Mesodermal cell (in vitro differentiated cells): ENCODE measurements around the gene TDRD9.

Source experiments
- H3K27ac ChIP-seq: 2 replicates; pipeline ENCODE4 v1.7.0; 2013; ENCODE audit warnings: mild to moderate bottlenecking, low read depth, low read length, moderate library complexity; ENCODE audit not compliant: severe bottlenecking
- H3K36me3 ChIP-seq: 2 replicates; pipeline ENCODE4 v1.7.1; 2013; ENCODE audit warnings: mild to moderate bottlenecking, low read length, moderate library complexity; ENCODE audit not compliant: control insufficient read depth, insufficient read depth
- H3K4me1 ChIP-seq: one replicate; pipeline ENCODE4 v1.7.1; 2013; ENCODE audit warnings: mild to moderate bottlenecking, low read length; ENCODE audit not compliant: insufficient read depth, control insufficient read depth, poor library complexity, severe bottlenecking
- H3K4me3 ChIP-seq: 2 replicates; pipeline ENCODE4 v1.7.0; 2013; ENCODE audit warnings: low read length, control low read depth, mild to moderate bottlenecking; ENCODE audit not compliant: insufficient read depth, poor library complexity, severe bottlenecking; ENCODE audit errors: extremely low read depth
- H3K9me3 ChIP-seq: 2 replicates; pipeline ENCODE4 v1.7.1; 2013; ENCODE audit warnings: mild to moderate bottlenecking, low read length, moderate library complexity; ENCODE audit not compliant: control insufficient read depth
- WGBS, 2 experiments: methylation state at CpG; one replicate each; pipeline ENCODE4 v1.1.5; 2013; ENCODE audit warnings: missing lambda C conversion rate in 2 of 2; ENCODE audit not compliant: insufficient coverage in 2 of 2; 5-methylcytosine and 5-hydroxymethylcytosine counted together

TDRD9 gene

DNA sequence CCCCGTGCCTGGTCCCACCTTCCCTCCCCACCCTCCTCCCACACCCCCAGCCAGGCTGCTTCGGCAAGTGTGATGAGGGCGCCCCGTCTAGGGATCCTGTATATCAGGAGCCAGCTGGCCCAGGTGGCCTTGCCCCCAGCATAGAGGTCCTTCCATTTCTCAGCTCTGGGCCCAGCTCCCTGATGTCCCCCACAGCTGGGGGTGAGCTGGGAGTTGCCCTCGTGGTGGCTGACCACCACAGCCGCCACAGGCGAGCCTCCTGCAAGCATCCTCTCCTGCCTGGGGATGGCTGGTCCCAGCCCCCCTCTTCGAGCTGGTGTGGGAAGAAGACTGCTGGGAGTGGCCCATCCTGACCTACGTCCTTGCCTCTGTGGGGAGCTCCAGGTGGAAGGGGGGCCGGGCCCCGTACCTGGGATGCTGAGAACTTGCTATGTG, 164.7 kb downstream of the TDRD9 start:
- 86 to 93% methylated on average over 2 to 9 of the region's 11 CpGs for WGBS, 2 experiments
- Histone ChIP-seq H3K4me1 (no peaks in the 10 kb centered on the region), H3K27ac (no peak overlapping the region), H3K9me3 (no peaks in the 10 kb centered on the region), H3K4me3 (no peak overlapping the region), H3K36me3 (no peaks in the 10 kb centered on the region)

DNA sequence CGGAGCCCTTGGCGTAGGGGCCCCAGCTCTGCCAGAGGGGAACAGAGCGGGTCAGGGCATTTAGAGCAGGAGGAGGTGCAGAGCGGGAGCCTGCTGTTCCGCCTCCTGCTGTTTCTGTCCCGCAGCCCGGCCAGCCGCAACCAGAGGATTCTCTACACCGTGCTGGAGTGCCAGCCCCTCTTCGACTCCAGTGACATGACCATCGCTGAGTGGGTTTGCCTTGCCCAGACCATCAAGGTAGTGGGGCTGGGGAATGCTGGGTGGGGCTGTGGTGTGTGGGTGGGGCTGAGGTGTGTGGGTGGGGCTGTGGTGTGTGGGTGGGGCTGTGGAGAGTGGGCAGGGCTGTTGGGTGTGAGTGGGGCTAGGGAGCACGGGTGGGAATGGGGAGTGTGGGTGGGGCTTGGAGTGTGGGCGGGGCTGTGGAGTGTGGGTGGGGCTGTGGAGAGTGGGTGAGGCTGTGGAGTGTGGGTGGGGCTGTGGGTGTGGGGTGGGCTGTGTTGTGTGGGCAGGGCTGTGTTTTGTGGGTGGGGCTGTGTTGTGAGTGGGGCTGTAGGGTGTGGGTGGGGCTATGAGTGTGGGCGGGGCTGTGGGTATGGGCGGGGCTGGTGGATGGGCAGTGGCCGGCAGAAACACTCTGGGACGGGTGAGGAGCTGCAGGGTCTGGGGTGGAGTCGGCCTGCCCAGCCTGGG, 165.3 kb downstream of the TDRD9 start:
- Histone ChIP-seq H3K27ac (no peak overlapping the region), H3K4me3 (no peak overlapping the region), H3K4me1 (no peaks in the 10 kb centered on the region), H3K36me3 (no peaks in the 10 kb centered on the region), H3K9me3 (no peaks in the 10 kb centered on the region)
- WGBS, 2 experiments = 80 to 83% methylated on average over 14 to 15 of the region's 18 CpGs

- no peaks in the 10 kb centered on the region for H3K36me3 ChIP-seq
- H3K4me1 ChIP-seq = no peaks in the 10 kb centered on the region
- H3K9me3 ChIP-seq = no peaks in the 10 kb centered on the region
- no peak overlapping the region for H3K27ac ChIP-seq
- 70 to 71% methylated on average over 17 to 18 of the region's 20 CpGs for WGBS, 2 experiments
- H3K4me3 ChIP-seq = no peak overlapping the region
These were observed 165.9 kb downstream of the TDRD9 start for GRCh38 chr14:104094056-104094708.

DNA sequence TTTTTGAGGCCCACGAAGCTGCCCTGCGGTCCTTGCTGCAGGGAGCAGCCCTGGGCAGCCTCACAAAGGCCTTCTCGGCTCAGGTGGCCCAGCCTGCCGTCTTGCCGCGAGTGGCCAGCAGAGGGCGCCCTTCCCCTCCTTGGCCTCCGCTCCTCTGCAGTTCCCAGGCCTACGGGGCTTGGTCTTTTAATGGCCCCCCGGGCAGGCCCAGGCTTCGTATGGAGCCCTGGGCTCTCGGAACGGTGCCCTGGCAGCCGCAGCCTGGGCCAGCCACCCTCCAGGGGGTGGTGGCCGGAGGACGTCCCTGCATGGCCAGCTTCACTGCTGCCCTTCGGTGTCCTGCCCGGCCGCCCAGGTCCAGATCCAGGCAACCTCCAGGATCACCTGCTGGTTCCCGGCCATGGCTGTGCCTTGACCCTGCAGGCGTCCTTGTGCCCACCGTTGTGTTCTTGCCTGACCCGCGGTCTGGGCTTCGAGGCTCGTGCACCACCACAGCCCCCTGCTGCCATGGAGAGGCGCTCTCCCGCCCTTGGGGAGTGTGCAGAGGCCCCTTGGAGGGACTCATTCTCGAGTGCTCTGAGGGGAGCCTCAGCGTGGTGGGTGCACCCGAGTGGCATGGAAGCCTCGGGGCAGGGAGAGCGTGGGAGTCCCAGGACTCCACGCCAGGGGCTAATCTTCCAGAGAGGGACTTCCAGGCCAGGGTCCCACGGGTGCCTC, 166.6 kb downstream of the TDRD9 start:
- H3K4me3 ChIP-seq = no peak overlapping the region
- H3K4me1 ChIP-seq = no peaks in the 10 kb centered on the region
- H3K36me3 ChIP-seq = no peaks in the 10 kb centered on the region
- H3K27ac ChIP-seq = no peak overlapping the region
- H3K9me3 ChIP-seq = no peaks in the 10 kb centered on the region
- WGBS, 2 experiments = 51 to 55% methylated on average over 33 to 34 of the region's 35 CpGs

DNA sequence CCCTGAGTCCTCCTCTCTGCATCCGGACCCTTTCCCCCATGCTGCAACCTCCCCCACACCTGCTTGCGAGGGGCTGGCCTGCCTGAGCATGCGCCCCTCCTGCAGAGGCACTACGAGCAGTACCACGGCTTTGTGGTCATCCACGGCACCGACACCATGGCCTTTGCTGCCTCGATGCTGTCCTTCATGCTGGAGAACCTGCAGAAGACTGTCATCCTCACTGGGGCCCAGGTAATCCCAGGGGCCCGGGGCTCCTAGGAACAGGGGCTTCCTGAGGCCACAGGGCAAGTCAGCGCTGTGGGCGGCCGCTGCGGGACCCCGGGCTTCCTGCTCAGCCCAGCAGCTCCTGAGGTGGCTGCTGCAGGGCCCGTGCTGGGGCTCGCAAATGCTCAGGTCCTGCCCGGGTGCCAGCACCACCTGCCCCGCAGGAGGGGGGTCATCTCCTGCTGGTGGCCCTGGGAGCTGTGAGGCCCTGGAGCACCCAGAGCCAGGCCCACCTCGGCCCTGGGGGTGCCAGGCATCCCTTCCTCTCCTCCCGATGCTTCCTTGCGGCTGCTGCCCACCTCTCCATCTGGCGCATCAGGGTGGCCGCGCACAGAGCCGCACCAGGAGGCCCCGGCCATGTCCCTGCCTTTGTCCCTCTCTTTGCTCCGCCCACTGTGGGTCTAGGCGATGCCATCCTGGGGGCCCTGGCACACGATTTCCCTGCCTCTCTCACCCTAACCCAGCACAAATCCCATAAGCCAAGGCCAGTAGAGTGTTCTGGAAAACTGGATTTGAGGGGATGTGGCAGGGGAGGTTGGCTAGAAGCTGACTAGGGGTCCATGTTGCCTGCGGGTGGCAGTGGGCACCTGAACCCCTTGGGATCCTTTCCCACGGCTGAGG, 167.4 kb downstream of the TDRD9 start:
- Histone ChIP-seq H3K4me3 (no peak overlapping the region), H3K9me3 (no peaks in the 10 kb centered on the region), H3K4me1 (no peaks in the 10 kb centered on the region), H3K36me3 (no peaks in the 10 kb centered on the region), H3K27ac (no peak overlapping the region)
- WGBS, 2 experiments = 92 to 93% methylated on average over 28 to 29 of the region's 31 CpGs

DNA sequence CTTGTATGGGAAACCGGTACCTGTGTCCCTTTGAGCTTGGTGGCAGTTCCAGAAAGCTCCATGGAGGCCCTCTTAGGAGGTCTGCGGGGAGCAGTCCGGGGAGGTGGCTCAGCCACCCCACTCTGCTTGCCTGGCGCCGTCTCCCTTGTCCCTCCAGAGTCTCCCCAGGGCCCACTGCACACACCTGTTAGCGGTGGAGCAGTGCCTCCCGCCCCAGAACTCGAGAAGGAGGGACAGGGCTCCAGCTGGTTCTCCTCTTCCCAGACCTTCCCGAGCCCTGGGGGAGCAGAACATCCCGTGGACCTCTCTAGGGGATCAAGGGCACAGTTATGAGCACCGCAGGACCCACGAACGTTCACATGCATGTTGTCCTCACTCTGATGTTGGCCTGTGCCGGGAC, 168.1 kb downstream of the TDRD9 start:
- no peak overlapping the region for H3K27ac ChIP-seq
- 88 to 90% methylated on average over 14 of the region's 14 CpGs for WGBS, 2 experiments
- H3K36me3 ChIP-seq = no peaks in the 10 kb centered on the region
- H3K4me1 ChIP-seq = no peaks in the 10 kb centered on the region
- H3K9me3 ChIP-seq = no peaks in the 10 kb centered on the region
- H3K4me3 ChIP-seq = no peak overlapping the region

DNA sequence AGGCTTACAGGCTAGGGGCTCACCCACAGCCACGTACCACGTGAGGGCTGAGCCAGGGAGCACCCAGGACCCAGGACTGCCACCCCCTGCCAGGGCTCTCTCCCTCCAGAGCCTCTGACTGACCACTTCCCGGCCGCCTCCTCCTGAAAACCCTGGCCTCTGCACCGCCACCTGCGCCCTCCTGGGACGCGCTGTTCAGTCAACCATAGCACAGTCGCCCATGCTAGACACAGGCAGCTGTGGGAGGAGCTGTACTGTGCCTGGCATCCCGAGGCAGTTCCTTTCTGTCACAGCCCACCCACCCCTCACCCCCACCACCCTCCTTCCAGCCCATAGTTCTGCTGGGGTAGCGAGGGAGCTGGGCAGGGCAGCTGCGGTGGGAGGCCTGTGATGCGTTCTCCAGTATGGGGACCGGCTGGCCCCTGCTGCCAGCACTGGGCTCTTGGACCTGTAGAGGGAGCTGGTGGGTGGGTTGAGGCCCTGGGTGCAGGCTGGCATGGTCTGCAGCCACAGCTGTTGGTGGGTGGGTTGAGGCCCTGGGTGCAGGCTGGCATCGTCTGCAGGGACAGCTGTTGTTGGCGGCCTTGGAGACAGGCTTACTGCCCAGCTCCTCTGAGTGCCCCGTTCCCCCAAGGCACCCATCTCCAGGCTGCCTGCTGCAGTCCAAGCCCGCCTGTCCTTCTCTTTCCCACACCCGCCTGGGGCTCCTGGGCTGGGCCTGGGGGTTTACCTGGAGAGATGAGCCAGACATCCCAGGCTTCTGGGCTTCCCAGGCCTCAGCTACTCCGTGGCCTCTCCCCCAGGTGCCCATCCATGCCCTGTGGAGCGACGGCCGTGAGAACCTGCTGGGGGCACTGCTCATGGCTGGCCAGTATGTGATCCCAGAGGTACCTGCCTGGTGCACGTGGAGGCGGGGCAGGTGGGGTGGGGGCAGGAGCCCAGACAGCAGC, 168.8 kb downstream of the TDRD9 start:
- H3K4me1 ChIP-seq = no peaks in the 10 kb centered on the region
- no peak overlapping the region for H3K4me3 ChIP-seq
- 78 to 87% methylated on average over 13 to 20 of the region's 25 CpGs for WGBS, 2 experiments
- no peaks in the 10 kb centered on the region for H3K9me3 ChIP-seq
- H3K36me3 ChIP-seq = no peaks in the 10 kb centered on the region
- no peak overlapping the region for H3K27ac ChIP-seq

DNA sequence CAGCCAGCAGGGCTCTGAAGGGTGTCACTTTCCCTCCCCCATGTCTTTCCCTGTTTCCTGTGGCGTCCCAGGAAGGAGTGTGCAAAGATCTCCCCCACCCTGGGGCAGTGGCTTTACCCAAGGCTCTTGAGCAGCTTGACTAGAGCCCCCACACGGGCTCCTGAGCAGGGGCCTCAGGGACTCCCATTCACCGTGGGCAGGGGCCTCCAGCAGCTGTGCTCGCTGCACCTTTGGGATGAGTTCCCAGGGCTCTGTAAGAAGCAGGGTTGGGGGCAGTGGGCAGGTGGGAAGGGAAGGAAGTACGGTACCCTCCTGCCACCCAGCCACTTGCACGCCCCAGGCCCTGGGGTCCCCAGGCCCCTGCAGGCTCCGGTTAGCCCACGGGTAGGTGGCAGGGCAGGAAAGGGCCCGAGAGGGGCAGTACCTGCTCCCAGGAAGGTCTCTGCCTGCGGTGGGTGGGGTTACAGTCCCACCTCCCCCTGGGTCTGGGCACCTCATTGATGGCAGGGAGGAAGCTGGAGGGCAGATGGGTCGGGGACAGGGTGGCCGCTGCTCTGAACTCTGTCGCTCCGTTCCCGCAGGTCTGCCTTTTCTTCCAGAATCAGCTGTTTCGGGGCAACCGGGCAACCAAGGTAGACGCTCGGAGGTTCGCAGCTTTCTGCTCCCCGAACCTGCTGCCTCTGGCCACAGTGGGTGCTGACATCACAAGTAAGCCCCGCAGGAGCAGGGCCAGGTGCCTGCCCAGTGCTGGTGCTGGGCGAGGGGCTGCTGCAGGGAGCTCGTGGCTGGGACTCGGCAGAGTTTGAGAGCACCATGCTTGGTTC, 170.2 kb downstream of the TDRD9 start:
- H3K4me1 ChIP-seq = no peaks in the 10 kb centered on the region
- no peak overlapping the region for H3K4me3 ChIP-seq
- H3K9me3 ChIP-seq = no peaks in the 10 kb centered on the region
- no peak overlapping the region for H3K27ac ChIP-seq
- H3K36me3 ChIP-seq = no peaks in the 10 kb centered on the region
- WGBS, 2 experiments = 92 to 93% methylated on average over 20 to 24 of the region's 25 CpGs
